ENCODE measurements around the gene OR9A2. TPM values are rescaled to one million over a fixed set of nuclear protein-coding genes. Genes with fewer than 3 reads are reported as not detected.

The OR9A2 gene
- total RNA-seq, 1 donor from 2014 or later = not detected

- no peaks in the 10 kb centered on the region for H3K9me3 ChIP-seq
- DNase-seq (ENCODE audit: extremely low spot score in 2 of 2) = no peak
- H3K4me3 ChIP-seq = no peak overlapping the region
- intact Hi-C loops (cut with DNase I) = no loop called here
- no peak for TF ChIP-seq CTCF (IDR thresholded peaks at IDR 0.05)
- TF ChIP-seq POLR2A (IDR thresholded peaks at IDR 0.05) = no peak
- no peak for TF ChIP-seq POLR2AphosphoS5 (IDR thresholded peaks at IDR 0.05; ENCODE audit: insufficient read depth in 1 of 2, low read depth in 1 of 2)
- no peaks in the 10 kb centered on the region for H3K4me1 ChIP-seq
- no peaks in the 10 kb centered on the region for H3K36me3 ChIP-seq
- H3K27ac ChIP-seq = no peak overlapping the region
- no peaks in the 10 kb centered on the region for H3K27me3 ChIP-seq
Measured at GRCh38 chr7:143043391-143043790, 16.5 kb upstream of the OR9A2 start.

- H3K27ac ChIP-seq = no peak overlapping the region
- H3K36me3 ChIP-seq = no peaks in the 10 kb centered on the region
- intact Hi-C loops (cut with DNase I) = no loop called here
- no peaks in the 10 kb centered on the region for H3K4me1 ChIP-seq
- H3K4me3 ChIP-seq = no peak overlapping the region
- DNase-seq (ENCODE audit: extremely low spot score in 2 of 2) = no peak
- no peaks in the 10 kb centered on the region for H3K9me3 ChIP-seq
- H3K27me3 ChIP-seq = no peaks in the 10 kb centered on the region
- no peak for TF ChIP-seq POLR2AphosphoS5 (IDR thresholded peaks at IDR 0.05; ENCODE audit: insufficient read depth in 1 of 2, low read depth in 1 of 2)
- TF ChIP-seq CTCF (IDR thresholded peaks at IDR 0.05) = no peak
- TF ChIP-seq POLR2A (IDR thresholded peaks at IDR 0.05) = no peak
Measured at GRCh38 chr7:143042790-143043271, 15.9 kb upstream of the OR9A2 start.

- Histone ChIP-seq H3K36me3 (no peaks in the 10 kb centered on the region), H3K27ac (no peak overlapping the region), H3K4me1 (no peaks in the 10 kb centered on the region), H3K9me3 (no peaks in the 10 kb centered on the region), H3K4me3 (no peak overlapping the region), H3K27me3 (no peaks in the 10 kb centered on the region)
- intact Hi-C loops (cut with DNase I) = no loop called here
- no peak for DNase-seq (ENCODE audit: extremely low spot score in 2 of 2)
- TF ChIP-seq CTCF (IDR thresholded peaks at IDR 0.05) (no peak), POLR2A (IDR thresholded peaks at IDR 0.05) (no peak), POLR2AphosphoS5 (IDR thresholded peaks at IDR 0.05; ENCODE audit: insufficient read depth in 1 of 2, low read depth in 1 of 2) (no peak)
Measured at GRCh38 chr7:143042159-143042789, 15.3 kb upstream of the OR9A2 start.

GRCh38 chr7:143041346-143041745, 14.4 kb upstream of the OR9A2 start:
- no peak for TF ChIP-seq POLR2AphosphoS5 (IDR thresholded peaks at IDR 0.05; ENCODE audit: insufficient read depth in 1 of 2, low read depth in 1 of 2)
- no peak for TF ChIP-seq POLR2A (IDR thresholded peaks at IDR 0.05)
- Histone ChIP-seq H3K27me3 (no peaks in the 10 kb centered on the region), H3K36me3 (no peaks in the 10 kb centered on the region), H3K9me3 (no peaks in the 10 kb centered on the region), H3K4me3 (no peak overlapping the region), H3K27ac (no peak overlapping the region), H3K4me1 (no peaks in the 10 kb centered on the region)
- DNase-seq (ENCODE audit: extremely low spot score in 2 of 2) = no peak
- intact Hi-C loops (cut with DNase I) = no loop called here

GRCh38 chr7:143040209-143040715, 13.3 kb upstream of the OR9A2 start:
- H3K27me3 ChIP-seq = no peaks in the 10 kb centered on the region
- H3K36me3 ChIP-seq = no peaks in the 10 kb centered on the region
- intact Hi-C loops (cut with DNase I) = no loop called here
- no peaks in the 10 kb centered on the region for H3K9me3 ChIP-seq
- no peaks in the 10 kb centered on the region for H3K4me1 ChIP-seq
- no peak overlapping the region for H3K4me3 ChIP-seq
- no peak overlapping the region for H3K27ac ChIP-seq
- TF ChIP-seq POLR2A (IDR thresholded peaks at IDR 0.05) = no peak
- TF ChIP-seq POLR2AphosphoS5 (IDR thresholded peaks at IDR 0.05; ENCODE audit: insufficient read depth in 1 of 2, low read depth in 1 of 2) = no peak
- DNase-seq (ENCODE audit: extremely low spot score in 2 of 2) = no peak

- TF ChIP-seq CTCF (IDR thresholded peaks at IDR 0.05) (no peak), POLR2A (IDR thresholded peaks at IDR 0.05) (no peak), POLR2AphosphoS5 (IDR thresholded peaks at IDR 0.05; ENCODE audit: insufficient read depth in 1 of 2, low read depth in 1 of 2) (no peak)
Measured at GRCh38 chr7:143038635-143039034, 11.7 kb upstream of the OR9A2 start.

More at GRCh38 chr7:143038635-143039034, 11.7 kb upstream of the OR9A2 start:
- H3K36me3 ChIP-seq = no peaks in the 10 kb centered on the region
- H3K27ac ChIP-seq = no peak overlapping the region
- H3K27me3 ChIP-seq = no peaks in the 10 kb centered on the region
- no peaks in the 10 kb centered on the region for H3K4me1 ChIP-seq
- no peaks in the 10 kb centered on the region for H3K9me3 ChIP-seq
- no peak for DNase-seq (ENCODE audit: extremely low spot score in 2 of 2)
- intact Hi-C loops (cut with DNase I) = no loop called here
- no peak overlapping the region for H3K4me3 ChIP-seq

All from vagina (tissue), 2 donors.